Measurements from ENCODE around the gene MAFG.

The MAFG gene

GRCh38 chr17:81934098-81934757 lies 6.7 kb upstream of the MAFG start:
- TF ChIP-seq CSDC2 (CRISPR knock-in tag; IDR thresholded peaks at IDR 0.05) (no peak), ISL1 (CRISPR knock-in tag; IDR thresholded peaks at IDR 0.05) (no peak), TOX (CRISPR knock-in tag; IDR thresholded peaks at IDR 0.05; ENCODE audit: borderline replicate concordance) (no peak), ZFP30 (CRISPR knock-in tag; IDR thresholded peaks at IDR 0.05) (no peak), ZNF565 (CRISPR knock-in tag; conservative IDR thresholded peaks at IDR 0.05; ENCODE audit: low read depth) (no peak), ARNTL (CRISPR knock-in tag; IDR thresholded peaks at IDR 0.05; ENCODE audit: borderline replicate concordance, low read depth) (no peak), PPARA (CRISPR knock-in tag; IDR thresholded peaks at IDR 0.05; ENCODE audit: borderline replicate concordance) (no peak)
- TF ChIP-seq, protein P1, sequence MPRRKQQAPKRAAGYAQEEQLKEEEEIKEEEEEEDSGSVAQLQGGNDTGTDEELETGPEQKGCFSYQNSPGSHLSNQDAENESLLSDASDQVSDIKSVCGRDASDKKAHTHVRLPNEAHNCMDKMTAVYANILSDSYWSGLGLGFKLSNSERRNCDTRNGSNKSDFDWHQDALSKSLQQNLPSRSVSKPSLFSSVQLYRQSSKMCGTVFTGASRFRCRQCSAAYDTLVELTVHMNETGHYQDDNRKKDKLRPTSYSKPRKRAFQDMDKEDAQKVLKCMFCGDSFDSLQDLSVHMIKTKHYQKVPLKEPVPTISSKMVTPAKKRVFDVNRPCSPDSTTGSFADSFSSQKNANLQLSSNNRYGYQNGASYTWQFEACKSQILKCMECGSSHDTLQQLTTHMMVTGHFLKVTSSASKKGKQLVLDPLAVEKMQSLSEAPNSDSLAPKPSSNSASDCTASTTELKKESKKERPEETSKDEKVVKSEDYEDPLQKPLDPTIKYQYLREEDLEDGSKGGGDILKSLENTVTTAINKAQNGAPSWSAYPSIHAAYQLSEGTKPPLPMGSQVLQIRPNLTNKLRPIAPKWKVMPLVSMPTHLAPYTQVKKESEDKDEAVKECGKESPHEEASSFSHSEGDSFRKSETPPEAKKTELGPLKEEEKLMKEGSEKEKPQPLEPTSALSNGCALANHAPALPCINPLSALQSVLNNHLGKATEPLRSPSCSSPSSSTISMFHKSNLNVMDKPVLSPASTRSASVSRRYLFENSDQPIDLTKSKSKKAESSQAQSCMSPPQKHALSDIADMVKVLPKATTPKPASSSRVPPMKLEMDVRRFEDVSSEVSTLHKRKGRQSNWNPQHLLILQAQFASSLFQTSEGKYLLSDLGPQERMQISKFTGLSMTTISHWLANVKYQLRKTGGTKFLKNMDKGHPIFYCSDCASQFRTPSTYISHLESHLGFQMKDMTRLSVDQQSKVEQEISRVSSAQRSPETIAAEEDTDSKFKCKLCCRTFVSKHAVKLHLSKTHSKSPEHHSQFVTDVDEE (CRISPR knock-in tag; IDR thresholded peaks at IDR 0.05) = no peak
- TF ChIP-seq, protein P2, sequence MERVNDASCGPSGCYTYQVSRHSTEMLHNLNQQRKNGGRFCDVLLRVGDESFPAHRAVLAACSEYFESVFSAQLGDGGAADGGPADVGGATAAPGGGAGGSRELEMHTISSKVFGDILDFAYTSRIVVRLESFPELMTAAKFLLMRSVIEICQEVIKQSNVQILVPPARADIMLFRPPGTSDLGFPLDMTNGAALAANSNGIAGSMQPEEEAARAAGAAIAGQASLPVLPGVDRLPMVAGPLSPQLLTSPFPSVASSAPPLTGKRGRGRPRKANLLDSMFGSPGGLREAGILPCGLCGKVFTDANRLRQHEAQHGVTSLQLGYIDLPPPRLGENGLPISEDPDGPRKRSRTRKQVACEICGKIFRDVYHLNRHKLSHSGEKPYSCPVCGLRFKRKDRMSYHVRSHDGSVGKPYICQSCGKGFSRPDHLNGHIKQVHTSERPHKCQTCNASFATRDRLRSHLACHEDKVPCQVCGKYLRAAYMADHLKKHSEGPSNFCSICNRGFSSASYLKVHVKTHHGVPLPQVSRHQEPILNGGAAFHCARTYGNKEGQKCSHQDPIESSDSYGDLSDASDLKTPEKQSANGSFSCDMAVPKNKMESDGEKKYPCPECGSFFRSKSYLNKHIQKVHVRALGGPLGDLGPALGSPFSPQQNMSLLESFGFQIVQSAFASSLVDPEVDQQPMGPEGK (CRISPR knock-in tag; IDR thresholded peaks at IDR 0.05; ENCODE audit: borderline replicate concordance) = no peak
- TF ChIP-seq, protein P3, sequence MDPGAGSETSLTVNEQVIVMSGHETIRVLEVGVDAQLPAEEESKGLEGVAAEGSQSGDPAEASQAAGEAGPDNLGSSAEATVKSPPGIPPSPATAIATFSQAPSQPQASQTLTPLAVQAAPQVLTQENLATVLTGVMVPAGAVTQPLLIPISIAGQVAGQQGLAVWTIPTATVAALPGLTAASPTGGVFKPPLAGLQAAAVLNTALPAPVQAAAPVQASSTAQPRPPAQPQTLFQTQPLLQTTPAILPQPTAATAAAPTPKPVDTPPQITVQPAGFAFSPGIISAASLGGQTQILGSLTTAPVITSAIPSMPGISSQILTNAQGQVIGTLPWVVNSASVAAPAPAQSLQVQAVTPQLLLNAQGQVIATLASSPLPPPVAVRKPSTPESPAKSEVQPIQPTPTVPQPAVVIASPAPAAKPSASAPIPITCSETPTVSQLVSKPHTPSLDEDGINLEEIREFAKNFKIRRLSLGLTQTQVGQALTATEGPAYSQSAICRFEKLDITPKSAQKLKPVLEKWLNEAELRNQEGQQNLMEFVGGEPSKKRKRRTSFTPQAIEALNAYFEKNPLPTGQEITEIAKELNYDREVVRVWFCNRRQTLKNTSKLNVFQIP (CRISPR knock-in tag; IDR thresholded peaks at IDR 0.05; ENCODE audit: borderline replicate concordance, low read depth) = no peak
- no peak for ATAC-seq

- no peak for ATAC-seq
- TF ChIP-seq ZNF70 (CRISPR knock-in tag; IDR thresholded peaks at IDR 0.05) (no peak), TCF4 (CRISPR knock-in tag; IDR thresholded peaks at IDR 0.05; ENCODE audit: borderline replicate concordance) (no peak), ZC3H10 (CRISPR knock-in tag; IDR thresholded peaks at IDR 0.05) (no peak), ESRRG (CRISPR knock-in tag; IDR thresholded peaks at IDR 0.05) (no peak), SNAI2 (CRISPR knock-in tag; IDR thresholded peaks at IDR 0.05) (no peak), ZFP3 (CRISPR knock-in tag; IDR thresholded peaks at IDR 0.05) (no peak), ZNF8 (CRISPR knock-in tag; IDR thresholded peaks at IDR 0.05) (no peak), CSDC2 (CRISPR knock-in tag; IDR thresholded peaks at IDR 0.05) (no peak)
- TF ChIP-seq, protein P1 (CRISPR knock-in tag; IDR thresholded peaks at IDR 0.05) = no peak
These were observed 5.7 kb upstream of the MAFG start for GRCh38 chr17:81933178-81933699.

DNA sequence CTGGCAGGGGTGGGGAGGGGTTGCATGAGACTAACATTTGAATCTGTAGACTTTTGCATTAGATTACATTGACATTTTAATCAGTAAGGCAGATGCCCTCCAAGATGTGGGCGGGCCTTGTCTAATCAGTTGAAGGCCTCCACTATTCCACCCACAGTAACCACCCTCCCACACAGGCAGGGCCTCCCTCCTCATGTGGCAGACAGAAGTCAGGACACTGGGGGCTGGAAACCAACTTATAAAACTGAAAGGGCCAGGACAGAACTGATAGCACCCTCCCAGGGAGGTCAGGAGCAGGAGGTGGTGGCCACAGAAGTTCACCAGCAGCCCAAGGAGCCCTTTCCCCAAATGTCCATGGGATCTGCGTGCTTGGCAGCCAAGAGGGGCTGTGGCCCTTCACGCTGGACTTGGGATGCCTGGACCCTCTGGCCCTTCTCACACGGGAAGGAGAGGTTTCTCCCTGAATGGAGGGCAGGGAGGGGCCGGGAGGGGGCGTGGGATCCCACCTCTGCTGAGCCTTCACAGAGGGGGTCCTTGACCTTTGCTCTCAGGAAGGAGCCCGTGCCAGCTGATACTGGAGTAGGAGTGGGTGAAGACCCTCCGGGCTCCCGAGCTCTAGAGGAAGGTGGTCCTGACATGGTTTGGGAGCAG lies 4.9 kb upstream of the MAFG start:
- ATAC-seq = no peak
- TF ChIP-seq ZFP30 (CRISPR knock-in tag; IDR thresholded peaks at IDR 0.05) = no peak
- TF ChIP-seq, protein P1 (CRISPR knock-in tag; IDR thresholded peaks at IDR 0.05) = no peak
- TF ChIP-seq RARB (CRISPR knock-in tag; IDR thresholded peaks at IDR 0.05) = no peak
- TF ChIP-seq OSR1 (CRISPR knock-in tag; IDR thresholded peaks at IDR 0.05) = no peak
- TF ChIP-seq ARNTL (CRISPR knock-in tag; IDR thresholded peaks at IDR 0.05; ENCODE audit: borderline replicate concordance, low read depth) = no peak
- TF ChIP-seq SNAI2 (CRISPR knock-in tag; IDR thresholded peaks at IDR 0.05) = no peak
- no peak for TF ChIP-seq ZNF8 (CRISPR knock-in tag; IDR thresholded peaks at IDR 0.05)
